ENCODE results near the gene CFI.

- no peak for TF ChIP-seq CTCF (IDR thresholded peaks at IDR 0.05; ENCODE audit: insufficient read depth, low read length, poor library complexity, severe bottlenecking)
- TF ChIP-seq EZH2phosphoT487 (conservative IDR thresholded peaks at IDR 0.05; ENCODE audit: low read length): no peak
These were observed 73.4 kb downstream of the CFI start for GRCh38 chr4:109728385-109728784.
